H1 (cell line): ENCODE measurements around the gene SLC22A2. TPM values are rescaled to one million over a fixed set of nuclear protein-coding genes. Genes with fewer than 3 reads are reported as not detected.

Experiments
- CTCF ChIA-PET: fragments of 300-600 bp; sonication (Branson Sonifier 250); formaldehyde crosslinking; loops from one replicate; lab custom pipeline; 2021; ENCODE audit not compliant: partially characterized antibody; lab: Charles Lee
- POLR2A ChIA-PET: fragments of 300-600 bp; sonication (Branson Sonifier 250); formaldehyde crosslinking; loops from one replicate; lab custom pipeline; 2021; ENCODE audit warnings: inconsistent platforms; ENCODE audit not compliant: partially characterized antibody; lab: Charles Lee
- DNase-seq, 2 experiments: peaks; one replicate each; pipeline versions ENCODE4 v3.0.0 to v3.0.0-alpha.2; 2010 to 2022; ENCODE audit warnings: low spot score in 2 of 2, low read depth in 1 of 2, mixed read lengths in 1 of 2
- FAIRE-seq: peaks from 2 replicates; lab custom pipeline; 2011; peaks lifted over from hg19 to GRCh38; lab: Jason Lieb, UNC
- H2AFZ ChIP-seq: 2 replicates; pipeline ENCODE4 v1.8.1; 2012; ENCODE audit warnings: low read length, inconsistent platforms
- H2AK5ac ChIP-seq: 2 replicates; pipeline ENCODE4 v1.6.1; 2013; ENCODE audit warnings: low read depth, low read length
- H2BK120ac ChIP-seq: replicated peaks from 2 replicates; pipeline ENCODE3; 2013; ENCODE audit warnings: low read depth, low read length, inconsistent platforms
- H2BK12ac ChIP-seq: 2 replicates; pipeline ENCODE4 v1.6.1; 2013; ENCODE audit warnings: low read depth, low read length
- H2BK15ac ChIP-seq: 2 replicates; pipeline ENCODE4 v1.6.1; 2013; ENCODE audit warnings: low read length
- H2BK20ac ChIP-seq: 2 replicates; pipeline ENCODE4 v1.6.1; 2013; ENCODE audit warnings: low read length
- H2BK5ac ChIP-seq: 2 replicates; pipeline ENCODE4 v1.6.1; 2013; ENCODE audit warnings: low read depth, low read length
- H3K14ac ChIP-seq: 2 replicates; pipeline ENCODE4 v1.6.1; 2013; ENCODE audit warnings: inconsistent platforms; ENCODE audit not compliant: insufficient read length
- H3K18ac ChIP-seq: 2 replicates; pipeline ENCODE4 v1.6.1; 2013; ENCODE audit warnings: low read length; ENCODE audit errors: extremely low read depth
- H3K23ac ChIP-seq: 2 replicates; pipeline ENCODE4 v1.6.1; 2013; ENCODE audit warnings: inconsistent platforms; ENCODE audit not compliant: insufficient read length
- H3K23me2 ChIP-seq: 2 replicates; pipeline ENCODE4 v1.6.1; 2013; ENCODE audit warnings: low read depth, low read length
- H3K27ac ChIP-seq: 2 replicates; pipeline ENCODE4 v1.6.1; 2011; ENCODE audit warnings: low read depth, low read length, inconsistent platforms
- H3K27me3 ChIP-seq, 4 experiments: replicated peaks in 1 of 4; 1 replicate in 1 of 4; 2 replicates in 3 of 4; pipeline versions ENCODE4 v1.6.1 to v1.8.1; 2011 to 2013; ENCODE audit warnings: low read length in 3 of 4, mild to moderate bottlenecking in 3 of 4, inconsistent platforms in 2 of 4, mixed read lengths in 2 of 4, moderate library complexity in 1 of 4; ENCODE audit not compliant: control insufficient read depth in 3 of 4, insufficient read depth in 3 of 4; ENCODE audit errors: extremely low read depth in 1 of 4
- H3K36me3 ChIP-seq, 4 experiments: 2 replicates each; pipeline versions ENCODE4 v1.6.1 to v1.8.1; 2011 to 2013; ENCODE audit warnings: mild to moderate bottlenecking in 4 of 4, low read length in 3 of 4, moderate library complexity in 2 of 4, control low read depth in 1 of 4, inconsistent platforms in 1 of 4; ENCODE audit not compliant: insufficient read depth in 4 of 4, control insufficient read depth in 2 of 4
- H3K4ac ChIP-seq: replicated peaks from 2 replicates; pipeline ENCODE3; 2013; ENCODE audit warnings: low read length, low read depth, mixed read lengths, inconsistent platforms; ENCODE audit not compliant: insufficient read length
- H3K4me1 ChIP-seq, 4 experiments: replicated peaks in 1 of 4; 1 replicate in 1 of 4; 2 replicates in 3 of 4; pipeline versions ENCODE4 v1.6.1 to v1.8.1; 2011 to 2013; ENCODE audit warnings: low read length in 3 of 4, inconsistent platforms in 2 of 4, mixed read lengths in 1 of 4; ENCODE audit not compliant: insufficient read depth in 4 of 4, control insufficient read depth in 3 of 4
- H3K4me2 ChIP-seq, 2 experiments: 2 replicates each; pipeline versions ENCODE4 v1.6.1 to v1.8.1; 2011 to 2013; ENCODE audit warnings: low read depth in 2 of 2, low read length in 2 of 2, control low read depth in 1 of 2, inconsistent platforms in 1 of 2, mild to moderate bottlenecking in 1 of 2; ENCODE audit not compliant: insufficient read depth in 1 of 2
- H3K4me3 ChIP-seq, 4 experiments: fragments of 200-600, 300-600 bp in 1 of 4; sonication (generic), shearing (Covaris generic), sonication (Bioruptor Twin) in 1 of 4; 2 replicates each; pipeline versions ENCODE4 v1.5.1 to v1.8.1; 2011 to 2016; ENCODE audit warnings: low read length in 4 of 4, low read depth in 3 of 4, control low read depth in 2 of 4, inconsistent platforms in 2 of 4, mild to moderate bottlenecking in 2 of 4, mixed read lengths in 1 of 4, moderate library complexity in 1 of 4; ENCODE audit not compliant: insufficient read depth in 2 of 4; ENCODE audit errors: extremely low read depth in 1 of 4
- H3K56ac ChIP-seq: replicated peaks from 2 replicates; pipeline ENCODE3; 2013; ENCODE audit warnings: low read depth, mild to moderate bottlenecking, mixed read lengths, low read length, inconsistent platforms; ENCODE audit not compliant: insufficient read length
- H3K79me1 ChIP-seq: 2 replicates; pipeline ENCODE4 v1.6.1; 2013; ENCODE audit warnings: low read depth, low read length, control low read depth
- H3K79me2 ChIP-seq, 2 experiments: 2 replicates each; pipeline versions ENCODE4 v1.6.1 to v1.8.1; 2012 to 2013; ENCODE audit warnings: low read length in 2 of 2, mild to moderate bottlenecking in 2 of 2, inconsistent platforms in 1 of 2; ENCODE audit not compliant: insufficient read depth in 2 of 2, control insufficient read depth in 1 of 2
- H3K9ac ChIP-seq, 4 experiments: replicated peaks in 1 of 4; 1 replicate in 1 of 4; 2 replicates in 3 of 4; pipeline versions ENCODE4 v1.6.1 to v1.8.1; 2011 to 2013; ENCODE audit warnings: low read depth in 3 of 4, low read length in 3 of 4, control low read depth in 2 of 4, mild to moderate bottlenecking in 2 of 4, moderate library complexity in 2 of 4, inconsistent platforms in 1 of 4; ENCODE audit errors: extremely low read depth in 1 of 4
- H3K9me3 ChIP-seq, 2 experiments: 2 replicates each; pipeline versions ENCODE4 v1.6.1 to v1.8.1; 2012 to 2013; ENCODE audit warnings: mild to moderate bottlenecking in 2 of 2, moderate library complexity in 2 of 2, control low read depth in 1 of 2, inconsistent platforms in 1 of 2, low read depth in 1 of 2, low read length in 1 of 2, mixed read lengths in 1 of 2; ENCODE audit not compliant: insufficient read depth in 2 of 2
- H4K20me1 ChIP-seq, 2 experiments: replicated peaks in 1 of 2; 2 replicates each; pipeline versions ENCODE3 to v1.8.1; 2011 to 2013; ENCODE audit warnings: inconsistent platforms in 2 of 2, low read length in 2 of 2, mild to moderate bottlenecking in 1 of 2; ENCODE audit not compliant: insufficient read depth in 2 of 2, control insufficient read depth in 1 of 2
- H4K5ac ChIP-seq: 2 replicates; pipeline ENCODE4 v1.6.1; 2013; ENCODE audit warnings: low read length, low read depth, mixed read lengths, inconsistent platforms; ENCODE audit not compliant: insufficient read length
- H4K8ac ChIP-seq: 2 replicates; pipeline ENCODE4 v1.8.0; 2013; ENCODE audit warnings: mild to moderate bottlenecking, moderate library complexity, low read length, inconsistent platforms; ENCODE audit not compliant: insufficient read depth; ENCODE audit errors: extremely low read depth
- H4K91ac ChIP-seq: replicated peaks from 2 replicates; pipeline ENCODE3; 2013; ENCODE audit warnings: low read length, mixed read lengths, inconsistent platforms; ENCODE audit not compliant: insufficient read length
- BRCA1 ChIP-seq: IDR thresholded peaks from 2 replicates; pipeline ENCODE4 v1.6.1; 2012; ENCODE audit warnings: low read depth, low read length, improper control_type of control experiment
- CBX8 ChIP-seq: fragments of 300-800, 300-1000 bp; sonication (generic); IDR thresholded peaks from 2 replicates; pipeline ENCODE4 v1.7.1; 2016; ENCODE audit warnings: low read depth, low read length, borderline replicate concordance
- EZH2 ChIP-seq: fragments of 200-600 bp; sonication (generic); IDR thresholded peaks from 2 replicates; pipeline ENCODE4 v1.7.1; 2012; ENCODE audit warnings: low read depth, mild to moderate bottlenecking, moderate library complexity, low read length, inconsistent platforms; ENCODE audit not compliant: severe bottlenecking
- GTF2F1 ChIP-seq: IDR thresholded peaks from 2 replicates; pipeline ENCODE4 v1.6.1; 2012; ENCODE audit warnings: low read depth, low read length, improper control_type of control experiment, borderline replicate concordance
- POU5F1 ChIP-seq: IDR thresholded peaks from 2 replicates; pipeline ENCODE4 v1.6.1; 2011; ENCODE audit warnings: low read depth, mild to moderate bottlenecking, low read length, moderate library complexity
- SAP30 ChIP-seq: fragments of 300-600 bp; sonication (generic); IDR thresholded peaks from 2 replicates; pipeline ENCODE4 v1.7.1; 2012; ENCODE audit warnings: low read length, moderate library complexity, mild to moderate bottlenecking, inconsistent platforms; ENCODE audit not compliant: insufficient read depth, insufficient replicate concordance
- SRF ChIP-seq: IDR thresholded peaks from 2 replicates; pipeline ENCODE4 v1.6.1; 2011; ENCODE audit warnings: mild to moderate bottlenecking, low read depth, low read length, moderate library complexity
- WGBS, 2 experiments: shearing (Covaris generic) in 1 of 2; methylation state at CpG; one replicate each; pipeline versions ENCODE4 v1.1.6 to v1.1.7; 2013 to 2015; ENCODE audit warnings: low lambda C conversion rate in 2 of 2, mixed read lengths in 2 of 2, inconsistent platforms in 1 of 2, low coverage in 1 of 2, missing lambda C conversion rate in 1 of 2; ENCODE audit not compliant: insufficient replicate concordance in 2 of 2, insufficient coverage in 1 of 2, insufficient read length in 1 of 2; ENCODE audit errors: extremely low coverage in 1 of 2, missing lambda C conversion rate in 1 of 2; 5-methylcytosine and 5-hydroxymethylcytosine counted together
- polyA plus RNA-seq, 7 experiments: library from polyadenylated mRNA; depleted of rRNA in 3 of 7; stranded (reverse) in 5 of 7; unstranded in 2 of 7; fragments of >200 nt in 5 of 7; fragments of 200-250 nt in 2 of 7; gene quantifications; 1 replicate in 5 of 7; 2 replicates in 1 of 7; 4 replicates in 1 of 7; pipeline versions ENCODE4 v1.2.1 to v1.2.3, GENCODE V29; 2011 to 2013; ENCODE audit warnings: missing spikeins in 2 of 7, mixed read lengths in 2 of 7
- total RNA-seq: library from RNA; stranded (reverse); fragmentation: NEBNext Ultra II Directional; extraction: Animal tissue kit (Norgen Biotek cat#: 25700); gene quantifications from 2 replicates; pipeline ENCODE4 v1.2.1, GENCODE V29; 2021

The SLC22A2 gene
- total and polyA plus RNA-seq, 2 of the 8 experiments (the other 6 are each of a cell fraction or from before 2014, with no cell fraction given), result 0.23 to 1.4 TPM

GRCh38 chr6:160203953-160204352 lies 54.7 kb downstream of the SLC22A2 start:
- no peak overlapping the region for H2BK120ac ChIP-seq
- H2BK5ac ChIP-seq, result no peak overlapping the region
- H2BK20ac ChIP-seq, result no peak overlapping the region
- H2BK15ac ChIP-seq, result no peak overlapping the region
- H4K91ac ChIP-seq, result no peak overlapping the region
- ChIA-PET CTCF (interaction anchor here (1.2 to 1.7 kb wide), 2 partner anchors 16 to 115 kb away, joined by 3 to 4 read pairs; no protein-coding TSS in a partner anchor), POLR2A (no interaction called here)
- no peaks in the 10 kb centered on the region for H3K79me2 ChIP-seq
- no peak overlapping the region for H2AFZ ChIP-seq
- H3K9me3 ChIP-seq, result peaks cover 12 to 13% of the 10 kb centered on the region in 2 experiments; a peak in 3 of 4 replicates
- H3K14ac ChIP-seq, result no peak overlapping the region
- H3K56ac ChIP-seq, result no peak overlapping the region
- WGBS, 2 experiments, result 89% methylated on average over 2 of the region's 2 CpGs; no CpG with 5 or more reads in 1 of the 2 experiments
- no peak overlapping the region for H2AK5ac ChIP-seq
- H3K27ac ChIP-seq, result no peak overlapping the region
- H3K36me3 ChIP-seq, result peaks cover 0 to 3% (median 0%) of the 10 kb centered on the region in 4 experiments; a peak in 2 of 8 replicates
- no peak overlapping the region for H3K18ac ChIP-seq
- H3K23me2 ChIP-seq, result no peaks in the 10 kb centered on the region
- H4K5ac ChIP-seq, result no peak overlapping the region
- H3K9ac ChIP-seq, result no peak overlapping the region
- no peaks in the 10 kb centered on the region for H4K20me1 ChIP-seq
- no peaks in the 10 kb centered on the region for H3K79me1 ChIP-seq
- FAIRE-seq (no peak), DNase-seq (no peak)
- no peak overlapping the region for H2BK12ac ChIP-seq
- H3K23ac ChIP-seq, result no peak overlapping the region
- no peak overlapping the region for H3K4me2 ChIP-seq
- H3K4me1 ChIP-seq, result no peaks in the 10 kb centered on the region
- H3K4me3 ChIP-seq, result no peak overlapping the region
- H3K4ac ChIP-seq, result no peak overlapping the region
- H4K8ac ChIP-seq, result no peak overlapping the region
- H3K27me3 ChIP-seq, result peaks cover 0 to 2% (median 0%) of the 10 kb centered on the region in 4 experiments; a peak in 1 of 7 replicates
- TF ChIP-seq BRCA1 (no peak), SAP30 (no peak), CBX8 (no peak), POU5F1 (no peak), SRF (no peak), EZH2 (no peak), GTF2F1 (no peak)
